GM12878 (cell line): ENCODE data around the gene ICA1. TPM values are rescaled to one million over a fixed set of nuclear protein-coding genes. Genes with fewer than 3 reads are reported as not detected.

Experiments used
- ATAC-seq: fragments of 200-7000 bp; cut with Tn5 transposase; 3 replicates; pipeline ENCODE4 v1.9.1; 2020; ENCODE audit warnings: mild to moderate bottlenecking, moderate library complexity
- BruUV-seq: library from RNA; stranded (reverse); fragments of 400-500 nt; replicated peaks from 2 replicates; lab custom pipeline; 2021; lab: Mats Ljungman, UMichigan
- CTCF ChIA-PET: fragments of 300-600 bp; sonication (Branson Sonifier 250); formaldehyde crosslinking; extraction: SDS; loops from one replicate; lab custom pipeline; 2021; ENCODE audit warnings: inconsistent platforms; lab: Yijun Ruan, JAX
- POLR2A ChIA-PET: fragments of 350-600 bp; formaldehyde crosslinking; extraction: SDS; loops from one replicate; lab custom pipeline; 2021; ENCODE audit warnings: inconsistent platforms; lab: Charles Lee
- RAD21 ChIA-PET: fragments of 300-600 bp; sonication (Branson Sonifier 250); formaldehyde crosslinking; loops from one replicate; lab custom pipeline; 2023; ENCODE audit warnings: antibody characterized with exemption; ENCODE audit not compliant: unreplicated experiment; lab: Charles Lee
- SMC1A ChIA-PET: fragments of 300-600 bp; sonication (Branson Sonifier 250); formaldehyde crosslinking; loops from one replicate; lab custom pipeline; 2023; ENCODE audit not compliant: unreplicated experiment, uncharacterized antibody; lab: Charles Lee
- DNase-seq: peaks from one replicate; pipeline ENCODE4 v3.0.0-alpha.2; 2011; ENCODE audit warnings: low read depth, low spot score
- FAIRE-seq: peaks from 3 replicates; lab custom pipeline; 2011; peaks lifted over from hg19 to GRCh38; lab: Jason Lieb, UNC
- H2AFZ ChIP-seq: 2 replicates; pipeline ENCODE4 v1.6.0; 2011; ENCODE audit warnings: low read depth, low read length, control low read depth; ENCODE audit not compliant: control insufficient read depth
- H3K27ac ChIP-seq: 2 replicates; pipeline ENCODE4 v1.5.1; 2011; ENCODE audit warnings: control low read depth; ENCODE audit not compliant: control insufficient read depth, insufficient read depth
- H3K27me3 ChIP-seq, 2 experiments: replicated peaks in 1 of 2; 2 replicates each; pipeline versions ENCODE4 v1.6.0 to v1.6.1; 2011; ENCODE audit warnings: low read length in 1 of 2; ENCODE audit not compliant: control insufficient read depth in 2 of 2, insufficient read depth in 2 of 2
- H3K36me3 ChIP-seq, 2 experiments: 2 replicates each; pipeline ENCODE4 v1.5.1; 2011; ENCODE audit warnings: low read length in 1 of 2; ENCODE audit not compliant: control insufficient read depth in 2 of 2, insufficient read depth in 2 of 2
- H3K4me1 ChIP-seq: 2 replicates; pipeline ENCODE4 v1.6.1; 2011; ENCODE audit warnings: mild to moderate bottlenecking, low read length, moderate library complexity, mixed read lengths; ENCODE audit not compliant: control insufficient read depth, insufficient read depth
- H3K4me2 ChIP-seq: 2 replicates; pipeline ENCODE4 v1.6.0; 2011; ENCODE audit warnings: control low read depth; ENCODE audit not compliant: control insufficient read depth, insufficient read depth
- H3K4me3 ChIP-seq: fragments of 200-600 bp; sonication (generic); 2 replicates; pipeline ENCODE4 v1.5.1; 2016
- H3K79me2 ChIP-seq: 2 replicates; pipeline ENCODE4 v1.6.0; 2011; ENCODE audit warnings: low read length; ENCODE audit not compliant: control insufficient read depth, insufficient read depth
- H3K9ac ChIP-seq: 2 replicates; pipeline ENCODE4 v1.8.0; 2011; ENCODE audit warnings: low read length, control low read depth, mixed read lengths; ENCODE audit not compliant: control insufficient read depth, insufficient read depth
- H3K9me3 ChIP-seq: replicated peaks from 3 replicates; pipeline ENCODE4 v1.5.1; 2011; ENCODE audit warnings: mild to moderate bottlenecking, low read length; ENCODE audit not compliant: control insufficient read depth, insufficient read depth
- H4K20me1 ChIP-seq: 2 replicates; pipeline ENCODE4 v1.6.0; 2011; ENCODE audit not compliant: control insufficient read depth, insufficient read depth
- ATF3 ChIP-seq: IDR thresholded peaks from 2 replicates; pipeline ENCODE4 v1.6.1; 2011; ENCODE audit warnings: low read depth, mild to moderate bottlenecking, low read length, moderate library complexity, borderline replicate concordance; ENCODE audit errors: extremely low read depth
- BACH1 ChIP-seq: fragments of 450-650 bp; IDR thresholded peaks from 2 replicates; pipeline ENCODE4 v1.6.1; 2017; ENCODE audit warnings: mild to moderate bottlenecking, borderline replicate concordance
- DPF2 ChIP-seq: fragments of 450-650 bp; IDR thresholded peaks from 2 replicates; pipeline ENCODE4 v1.6.1; 2017; ENCODE audit warnings: mild to moderate bottlenecking
- E2F8 ChIP-seq: fragments of 450-650 bp; IDR thresholded peaks from 2 replicates; pipeline ENCODE4 v1.6.1; 2018; ENCODE audit warnings: mild to moderate bottlenecking, low read depth, moderate library complexity; ENCODE audit not compliant: partially characterized antibody
- EED ChIP-seq: sonication (generic); IDR thresholded peaks from 2 replicates; pipeline ENCODE4 v1.6.1; 2016; ENCODE audit warnings: antibody characterized with exemption, low read depth
- EGR1 ChIP-seq, 2 experiments: IDR thresholded peaks; 1 replicate in 1 of 2; 2 replicates in 1 of 2; pipeline ENCODE4 v1.6.1; 2011 to 2012; ENCODE audit warnings: low read depth in 2 of 2, low read length in 2 of 2, borderline replicate concordance in 1 of 2, mild to moderate bottlenecking in 1 of 2, moderate library complexity in 1 of 2
- ESRRA ChIP-seq: IDR thresholded peaks from 2 replicates; pipeline ENCODE4 v1.6.1; 2012; ENCODE audit warnings: mild to moderate bottlenecking, low read length, improper control_type of control experiment
- FOXK2 ChIP-seq: fragments of 450-650 bp; IDR thresholded peaks from 2 replicates; pipeline ENCODE4 v1.6.1; 2017; ENCODE audit warnings: mild to moderate bottlenecking, moderate library complexity
- FOXM1 ChIP-seq: IDR thresholded peaks from 2 replicates; pipeline ENCODE4 v1.6.1; 2012; ENCODE audit warnings: low read depth, mild to moderate bottlenecking, inconsistent platforms, low read length, moderate library complexity
- IKZF1 ChIP-seq: fragments of 450-650 bp; conservative IDR thresholded peaks from 2 replicates; pipeline ENCODE4 v1.6.1; 2017; ENCODE audit warnings: antibody characterized with exemption, mild to moderate bottlenecking
- IRF4 ChIP-seq: IDR thresholded peaks from 2 replicates; pipeline ENCODE4 v1.6.1; 2011; ENCODE audit warnings: low read depth, low read length
- NFXL1 ChIP-seq: fragments of 450-650 bp; IDR thresholded peaks from 2 replicates; pipeline ENCODE4 v1.6.1; 2017; ENCODE audit warnings: antibody characterized with exemption, mild to moderate bottlenecking, borderline replicate concordance
- RFX5 ChIP-seq: IDR thresholded peaks from 2 replicates; pipeline ENCODE4 v1.6.1; 2011; ENCODE audit warnings: low read depth, low read length, improper control_type of control experiment
- RUNX3 ChIP-seq: IDR thresholded peaks from 2 replicates; pipeline ENCODE4 v1.6.1; 2012; ENCODE audit warnings: low read length, inconsistent platforms
- SIX5 ChIP-seq: IDR thresholded peaks from 2 replicates; pipeline ENCODE4 v1.6.1; 2011; ENCODE audit warnings: mild to moderate bottlenecking, low read depth, low read length, moderate library complexity; ENCODE audit not compliant: severe bottlenecking
- SP1 ChIP-seq: IDR thresholded peaks from one replicate; pipeline ENCODE4 v1.6.1; 2011; ENCODE audit warnings: low read depth, low read length
- ZNF207 ChIP-seq: fragments of 450-650 bp; IDR thresholded peaks from 2 replicates; pipeline ENCODE4 v1.6.1; 2014; ENCODE audit warnings: antibody characterized with exemption, mild to moderate bottlenecking, borderline replicate concordance
- ZNF622 ChIP-seq: fragments of 450-650 bp; IDR thresholded peaks from 2 replicates; pipeline ENCODE4 v1.6.1; 2017; ENCODE audit warnings: mild to moderate bottlenecking, inconsistent platforms
- WGBS: methylation state at CpG from one replicate; pipeline ENCODE4 v1.1.6; 2016; ENCODE audit warnings: low lambda C conversion rate; ENCODE audit not compliant: insufficient replicate concordance, insufficient coverage; ENCODE audit errors: missing lambda C conversion rate; 5-methylcytosine and 5-hydroxymethylcytosine counted together
- in situ Hi-C: fragments of 300-500 bp; cut with MboI; formaldehyde crosslinking; loops from 9 replicates; pipeline ENCODE4 v1.14.3; 2018; ENCODE audit warnings: mixed read lengths
- intact Hi-C: fragments of 100-400 bp; cut with micrococcal nuclease; formaldehyde crosslinking; loops from one replicate; pipeline ENCODE4 v1.14.2; 2022; ENCODE audit not compliant: unreplicated experiment
- polyA plus RNA-seq, 11 experiments: library from polyadenylated mRNA; depleted of rRNA in 4 of 11; unstranded in 6 of 11; stranded (reverse) in 5 of 11; fragments of >200 nt; fragmentation: Nextera tagmentation in 4 of 11; fragmentation: Illumina TruSeq in 1 of 11; extraction: Ambion mirVana in 4 of 11; extraction: Trizol in 1 of 11; gene quantifications; 1 replicate in 1 of 11; 2 replicates in 10 of 11; pipeline versions ENCODE4 v1.2.1 to v1.2.3, GENCODE V29; 2011 to 2016; ENCODE audit warnings: inconsistent platforms in 2 of 11, missing spikeins in 2 of 11, low read depth in 1 of 11
- total RNA-seq, 4 experiments: library from RNA; depleted of rRNA in 3 of 4; stranded (reverse); fragments of >200 nt in 3 of 4; fragmentation: Illumina TruSeq in 1 of 4; extraction: Trizol in 1 of 4; gene quantifications; 2 replicates each; pipeline versions ENCODE4 v1.2.1 to v1.2.3, GENCODE V29; 2013 to 2021

The ICA1 gene
- total and polyA plus RNA-seq, 10 of the 15 experiments (the other 5 are each of a cell fraction or from before 2014, with no cell fraction given) = 1.3 to 35.1 (median 3.3) TPM

GRCh38 chr7:8251195-8251594, 10.8 kb downstream of the ICA1 start:
- H4K20me1 ChIP-seq = no peaks in the 10 kb centered on the region
- H3K79me2 ChIP-seq = no peaks in the 10 kb centered on the region
- H3K4me2 ChIP-seq = no peak overlapping the region
- no peak for DNase-seq
- H3K4me1 ChIP-seq = no peaks in the 10 kb centered on the region
- no peak overlapping the region for H3K4me3 ChIP-seq
- H2AFZ ChIP-seq = no peak overlapping the region
- 0% methylated on average over 1 of the region's 1 CpG for WGBS
- H3K9ac ChIP-seq = no peak overlapping the region
- intact Hi-C loops (no loop called here), in situ Hi-C loops (no loop called here)
- ChIA-PET RAD21 (no interaction called here), SMC1A (interaction anchor here (1.0 to 1.7 kb wide), 3 partner anchors 22 to 107 kb away, joined by 3 to 6 read pairs (median 4); no protein-coding TSS in a partner anchor), CTCF (interaction anchor here (1.3 to 2.0 kb wide), 2 partner anchors 15 to 45 kb away, joined by 4 to 7 read pairs; no protein-coding TSS in a partner anchor), POLR2A (no interaction called here)
- FAIRE-seq = no peak
- no TSS peak for BruUV-seq
- H3K27me3 ChIP-seq = no peaks in the 10 kb centered on the region; a peak in 1 of 4 replicates
- ATAC-seq = no peak
- H3K36me3 ChIP-seq = no peaks in the 10 kb centered on the region
- no peaks in the 10 kb centered on the region; the same call in 2 of the 3 replicates for H3K9me3 ChIP-seq
- TF ChIP-seq SP1 (no peak), E2F8 (no peak), RFX5 (no peak), BACH1 (no peak), SIX5 (no peak), ZNF622 (no peak), ZNF207 (no peak), EED (no peak), IRF4 (no peak), ESRRA (no peak), NFXL1 (no peak), DPF2 (no peak), IKZF1 (no peak), ATF3 (no peak), EGR1 (IDR thresholded peaks at IDR 0.05; ENCODE audit: borderline replicate concordance in 1 of 2, low read depth in 2 of 2, low read length in 2 of 2) (no peak), FOXM1 (no peak), FOXK2 (no peak), RUNX3 (no peak)
- no peak overlapping the region for H3K27ac ChIP-seq
